HG02852 (cell line): ENCODE data around the gene LRRC17.

Experiments used
- ATAC-seq: cut with Tn5 transposase; IDR thresholded peaks from one replicate; pipeline ENCODE4 v1.9.1; 2021; ENCODE audit warnings: mild to moderate bottlenecking, moderate library complexity; ENCODE audit not compliant: unreplicated experiment

LRRC17 gene

DNA sequence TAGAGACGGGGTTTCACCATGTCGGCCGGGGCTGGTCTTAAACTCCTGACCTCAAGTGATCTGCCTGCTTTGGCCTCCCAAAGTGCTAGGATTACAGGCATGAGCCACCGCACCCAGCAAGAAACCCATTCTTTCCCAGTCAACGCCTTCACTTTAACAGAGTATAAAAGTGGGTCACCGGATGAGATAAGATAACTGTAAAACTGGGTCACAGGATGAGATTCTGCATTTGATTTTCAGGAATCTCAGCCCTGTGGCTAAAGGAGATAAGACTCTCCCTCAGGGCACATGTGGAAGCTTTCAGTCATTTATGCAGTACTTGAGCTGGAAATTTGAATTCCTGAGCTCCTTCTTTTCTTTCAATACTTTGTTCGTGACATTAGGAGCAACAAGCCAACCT, 70.8 kb downstream of the LRRC17 start:
- ATAC-seq, result no peak

DNA sequence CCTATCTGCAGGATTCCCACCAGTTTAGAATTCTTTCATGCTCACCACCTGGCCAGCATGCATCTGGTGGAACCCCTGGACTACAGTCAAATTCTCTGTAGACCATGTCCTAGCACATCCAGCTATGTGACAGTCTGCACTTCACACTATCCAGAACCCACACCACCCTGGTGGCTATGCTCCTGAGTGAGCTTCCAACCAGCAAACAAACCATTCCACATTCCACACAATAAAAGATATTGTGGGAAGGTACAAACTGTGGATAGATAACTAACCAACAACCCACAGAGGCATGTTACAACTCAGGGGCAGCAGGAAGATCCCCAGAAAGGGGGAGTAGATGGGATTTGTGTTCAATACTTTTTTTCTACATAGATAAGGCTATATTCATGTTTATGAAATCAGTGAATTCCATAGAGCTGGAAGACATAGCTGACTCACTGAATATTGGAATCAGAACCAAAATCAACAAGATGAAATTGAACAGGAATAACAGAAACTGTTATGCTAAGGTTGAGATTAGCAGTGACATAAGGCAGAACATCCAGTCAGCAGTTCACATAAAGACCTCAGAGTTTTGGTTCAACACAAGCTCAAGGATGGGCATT, 72.5 kb downstream of the LRRC17 start:
- no peak for ATAC-seq

DNA sequence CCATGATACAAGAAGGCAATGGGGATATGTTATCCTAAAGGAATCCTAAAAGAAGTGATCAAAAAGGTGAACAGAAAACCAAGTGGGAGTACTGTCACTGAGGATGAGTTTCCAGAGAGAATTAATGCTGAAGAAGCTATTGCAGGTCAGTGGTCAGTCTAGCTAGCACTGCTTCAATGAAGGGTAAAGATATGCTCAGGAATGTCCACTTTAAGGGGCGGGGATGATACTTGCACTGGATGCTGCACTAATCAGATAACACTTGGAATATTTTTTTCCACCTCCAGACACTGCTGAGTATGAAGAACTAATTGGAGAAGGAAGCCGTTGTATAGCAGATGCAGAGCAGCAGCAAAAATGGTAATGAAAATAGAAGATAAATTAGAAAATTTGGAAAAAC, 75.3 kb downstream of the LRRC17 start:
- ATAC-seq, result no peak

DNA sequence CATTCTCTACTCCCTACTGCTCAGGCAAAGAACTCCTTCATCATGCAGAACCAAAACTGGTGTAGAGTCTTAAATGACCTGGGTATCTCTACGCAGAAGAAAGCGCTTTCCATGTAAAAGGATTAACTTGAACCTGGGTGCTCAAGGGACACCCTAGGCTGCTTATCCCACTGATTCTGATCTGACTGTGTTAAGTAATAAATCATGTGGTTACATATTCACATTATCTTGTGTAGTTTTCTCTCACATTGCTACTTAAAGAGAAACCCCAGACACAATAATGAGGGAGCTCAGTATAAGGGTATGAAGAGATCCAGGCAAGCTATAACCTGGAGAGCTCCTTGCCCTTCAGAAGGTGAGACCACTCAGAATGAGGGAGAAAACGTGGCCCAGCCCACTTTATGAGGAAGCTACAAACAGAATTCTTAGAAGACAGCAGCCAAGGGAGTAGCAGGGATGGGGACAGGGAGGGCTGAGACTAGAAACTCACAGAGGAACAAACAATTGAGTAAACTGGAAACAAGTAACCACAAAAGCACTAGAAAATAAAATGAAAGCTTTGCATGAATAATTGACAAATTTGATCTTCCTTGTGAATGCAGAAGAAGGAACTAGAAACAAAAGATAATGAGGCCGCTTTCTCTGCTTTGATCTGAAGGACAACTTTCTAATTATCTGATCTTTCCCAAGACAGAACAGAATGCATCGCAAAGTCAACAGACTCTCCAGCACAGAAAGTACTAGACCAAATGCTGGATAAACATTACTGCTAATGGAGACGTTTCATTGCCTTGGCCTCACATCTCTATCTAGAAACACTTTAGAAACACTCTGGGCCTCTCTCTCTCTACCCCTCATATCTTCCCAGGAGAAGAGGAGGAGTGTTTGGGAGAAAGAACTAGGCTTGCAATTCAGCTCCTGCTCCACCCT, 76.1 kb downstream of the LRRC17 start:
- ATAC-seq, result no peak

DNA sequence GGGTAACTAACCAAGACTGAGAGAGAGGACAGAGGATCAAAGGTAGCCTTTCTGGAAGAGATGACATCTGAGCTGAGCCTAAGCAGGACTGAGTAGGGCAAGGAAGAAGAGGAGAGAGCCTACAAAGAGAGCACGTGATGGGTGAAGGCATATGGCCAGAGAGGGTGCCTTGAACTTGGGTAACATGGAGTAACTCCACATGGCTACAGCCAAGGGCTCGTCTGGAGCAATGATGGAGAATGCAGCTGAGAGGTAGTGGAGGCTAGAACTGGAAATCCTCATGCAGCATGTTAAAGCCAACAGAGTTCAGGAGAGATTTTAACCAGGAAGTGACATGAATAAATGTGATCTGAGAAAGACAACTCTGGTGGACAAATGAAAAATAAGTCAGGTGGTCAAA, 77.8 kb downstream of the LRRC17 start:
- no peak for ATAC-seq

DNA sequence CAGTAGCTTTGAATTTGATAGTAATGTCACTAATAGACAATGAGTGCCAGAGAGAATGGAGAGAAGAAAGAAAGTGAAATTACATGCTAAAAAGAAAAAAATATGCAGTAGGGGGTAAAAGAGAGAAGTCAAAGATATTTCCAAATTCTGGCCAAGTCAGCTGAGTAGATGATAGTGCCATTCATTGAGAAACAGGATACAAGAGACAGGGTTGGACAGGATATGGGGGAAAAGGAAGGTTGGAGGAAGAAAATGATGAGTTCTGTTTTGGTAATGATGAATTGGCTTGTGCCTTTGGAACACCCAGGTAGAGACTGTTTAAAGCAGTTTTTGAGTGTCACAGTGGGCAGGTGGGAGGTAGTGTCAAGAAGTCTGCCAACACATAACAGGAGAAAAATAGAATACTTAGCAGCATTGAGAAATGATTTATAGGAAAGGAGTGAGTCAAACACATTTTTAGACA, 78.3 kb downstream of the LRRC17 start:
- no peak for ATAC-seq

DNA sequence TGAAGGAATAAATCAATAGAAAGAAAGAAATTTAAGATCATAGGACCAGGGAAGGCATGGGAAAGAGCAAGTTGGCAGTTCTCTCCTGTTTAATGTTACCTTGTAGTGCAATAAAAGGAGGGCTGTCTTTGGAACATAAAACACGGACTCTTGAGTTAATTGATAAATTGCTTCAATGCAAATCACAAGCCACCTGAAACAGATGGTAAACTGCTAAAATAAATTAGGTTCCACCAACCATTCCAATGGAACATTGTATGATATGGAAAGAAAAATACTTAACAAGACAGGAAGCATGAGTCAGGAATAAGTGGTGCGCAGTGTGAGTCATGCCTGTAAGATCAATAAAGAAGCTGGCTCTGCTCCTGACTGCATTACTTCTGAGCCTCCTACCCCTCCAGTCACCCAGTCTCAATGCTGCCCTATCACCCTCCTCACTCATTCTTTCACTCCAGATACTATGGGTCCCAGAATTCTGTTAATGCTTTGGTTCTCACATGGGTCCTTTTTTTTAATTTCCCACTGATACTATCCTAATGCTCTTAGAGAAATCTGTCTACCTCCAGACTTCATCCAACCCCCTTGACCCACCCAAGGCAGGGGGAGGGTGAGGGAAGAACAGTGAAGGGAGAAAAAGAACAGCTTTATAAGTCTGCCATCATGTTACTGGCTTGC, 78.9 kb downstream of the LRRC17 start:
- no peak for ATAC-seq

DNA sequence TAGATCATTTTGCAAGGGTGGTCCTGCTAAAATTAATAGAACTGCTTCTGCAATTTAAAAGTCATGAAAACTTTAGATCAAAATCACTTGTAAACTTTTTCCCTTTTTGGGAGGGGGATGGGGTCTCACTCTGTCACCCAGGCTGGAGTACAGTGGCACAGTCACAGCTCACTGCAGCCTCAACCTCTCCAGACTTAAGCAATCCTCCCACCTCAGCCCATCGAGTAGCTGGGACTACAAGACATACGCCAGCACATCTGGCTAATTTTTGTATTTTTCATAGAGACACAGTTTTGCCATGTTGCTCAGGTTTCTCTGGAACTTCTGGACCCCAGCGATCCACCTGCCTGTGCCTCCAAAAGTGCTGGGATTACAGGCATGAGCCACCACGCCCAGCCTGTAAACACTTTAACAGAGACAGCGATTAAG, 79.7 kb downstream of the LRRC17 start:
- no peak for ATAC-seq

DNA sequence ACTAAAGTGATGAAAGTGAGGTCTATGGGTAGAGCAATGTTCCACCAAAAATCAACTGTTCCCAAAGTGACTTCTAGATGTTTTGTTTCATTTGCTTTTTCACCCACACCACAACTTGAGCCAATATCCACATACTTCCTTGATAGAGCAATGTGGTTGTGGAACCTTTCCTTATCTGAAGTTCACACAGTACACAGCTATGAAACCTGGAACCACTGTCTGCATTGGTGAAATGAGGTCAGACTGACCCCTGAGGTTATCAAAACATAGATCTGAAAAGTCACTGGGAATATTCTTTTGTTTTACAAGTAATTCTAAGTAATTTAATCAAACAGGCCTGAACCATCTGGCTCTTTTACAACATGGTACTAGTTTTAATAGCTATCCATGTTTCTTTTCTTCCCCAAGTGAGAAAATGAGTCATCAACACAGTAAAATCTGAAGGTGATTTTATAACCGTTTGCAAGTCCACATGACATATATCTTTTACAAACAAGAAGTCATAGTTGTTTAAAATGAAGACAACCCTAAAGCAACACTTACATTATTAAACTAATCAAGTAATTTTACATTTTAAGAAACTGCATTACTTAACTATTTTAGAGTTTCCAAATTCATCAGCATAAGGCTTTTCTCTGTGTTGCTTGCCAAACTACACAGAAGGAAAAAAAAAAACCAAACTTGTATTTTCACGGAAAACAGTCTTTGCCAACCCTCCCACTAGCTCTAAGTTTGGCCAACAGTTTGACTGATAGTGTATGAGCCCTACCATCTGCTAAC, 80.3 kb downstream of the LRRC17 start:
- no peak for ATAC-seq

DNA sequence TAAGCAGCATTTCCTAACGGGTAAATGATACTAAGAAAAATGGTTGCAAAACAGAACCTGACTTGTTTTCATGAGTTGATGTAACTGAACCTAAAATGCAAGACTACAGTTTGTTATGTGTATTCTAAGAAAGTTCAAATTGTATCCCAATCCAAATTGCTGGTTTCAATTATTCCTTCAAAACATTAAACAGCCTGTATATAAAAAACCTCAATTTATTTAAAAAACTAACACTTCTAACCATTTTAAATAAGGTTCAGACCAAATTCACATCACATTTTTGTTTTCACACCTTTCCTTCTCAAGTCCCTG, 80.9 kb downstream of the LRRC17 start:
- ATAC-seq, result no peak

DNA sequence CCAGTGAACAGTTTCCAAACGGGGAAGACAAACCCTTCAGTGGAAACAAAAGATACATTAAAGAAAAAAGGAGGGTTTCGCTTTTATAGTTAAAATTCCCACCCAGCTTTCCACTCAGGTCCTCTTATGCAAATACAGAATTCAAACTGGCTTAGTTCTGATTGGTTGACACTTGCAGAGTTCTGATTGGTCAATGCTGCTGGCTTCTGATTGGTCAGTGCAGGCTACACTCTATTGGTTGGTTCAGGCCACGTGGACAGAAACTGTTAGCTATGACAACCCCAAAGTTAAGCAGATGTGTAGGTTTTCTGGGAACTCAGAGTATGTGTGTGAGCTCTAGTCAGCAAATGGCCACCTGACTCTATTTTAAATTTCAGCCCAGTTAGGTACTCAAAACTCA, 81.8 kb downstream of the LRRC17 start:
- ATAC-seq, result no peak
